OCI-LY7 (cell line): ENCODE data around the gene AP4B1. TPM values are rescaled to one million over a fixed set of nuclear protein-coding genes. Genes with fewer than 3 reads are reported as not detected.

ENCODE experiments used
- BruUV-seq: library from RNA; stranded (reverse); fragments of 400-500 nt; replicated peaks from 2 replicates; lab custom pipeline; 2021; lab: Mats Ljungman, UMichigan
- CTCF ChIA-PET: fragments of 300-600 bp; sonication (Branson Sonifier 250); formaldehyde crosslinking; loops from one replicate; lab custom pipeline; 2022; ENCODE audit warnings: antibody characterized with exemption; ENCODE audit not compliant: unreplicated experiment; lab: Charles Lee
- POLR2A ChIA-PET: fragments of 300-600 bp; sonication (Branson Sonifier 250); formaldehyde crosslinking; loops from one replicate; lab custom pipeline; 2022; ENCODE audit warnings: antibody characterized with exemption; lab: Charles Lee
- DNase-seq: peaks from one replicate; pipeline ENCODE4 v3.0.0-alpha.2; 2015; ENCODE audit warnings: low spot score
- H2AFZ ChIP-seq: fragments of 200-600 bp; sonication (generic), shearing (Covaris generic); 2 replicates; pipeline ENCODE4 v1.6.1; 2014; ENCODE audit warnings: mild to moderate bottlenecking, antibody characterized with exemption, low read length, moderate library complexity
- H3K27ac ChIP-seq: fragments of 200-600 bp; sonication (generic); 2 replicates; pipeline ENCODE4 v1.5.1; 2014; ENCODE audit warnings: mixed run types, low read depth, mild to moderate bottlenecking, moderate library complexity, low read length, inconsistent platforms; ENCODE audit not compliant: poor library complexity, severe bottlenecking
- H3K36me3 ChIP-seq: fragments of 200-600 bp; sonication (generic); 2 replicates; pipeline ENCODE4 v1.6.1; 2014; ENCODE audit warnings: mild to moderate bottlenecking, antibody characterized with exemption, low read length, moderate library complexity, mixed read lengths; ENCODE audit not compliant: insufficient read depth
- H3K4me1 ChIP-seq: fragments of 200-600 bp; sonication (generic); 2 replicates; pipeline ENCODE4 v1.5.1; 2014; ENCODE audit warnings: mild to moderate bottlenecking, low read length; ENCODE audit not compliant: insufficient read depth, poor library complexity, severe bottlenecking
- H3K4me2 ChIP-seq: fragments of 200-600 bp; sonication (generic); 2 replicates; pipeline ENCODE4 v1.6.1; 2014; ENCODE audit warnings: mild to moderate bottlenecking, low read length
- H3K4me3 ChIP-seq: fragments of 200-600 bp; sonication (generic); 2 replicates; pipeline ENCODE4 v1.5.1; 2014; ENCODE audit warnings: mild to moderate bottlenecking, low read depth, low read length; ENCODE audit not compliant: poor library complexity, severe bottlenecking
- H3K79me2 ChIP-seq: fragments of 200-600 bp; sonication (generic); 2 replicates; pipeline ENCODE4 v1.6.1; 2016; ENCODE audit warnings: low read depth, mild to moderate bottlenecking, low read length, moderate library complexity, mixed read lengths; ENCODE audit not compliant: insufficient read depth
- H3K9me2 ChIP-seq: fragments of 200-600 bp; sonication (generic); 2 replicates; pipeline ENCODE4 v1.6.1; 2016; ENCODE audit warnings: mild to moderate bottlenecking, low read length, mixed read lengths; ENCODE audit not compliant: insufficient read depth
- H3K9me3 ChIP-seq: fragments of 200-600 bp; sonication (generic); 2 replicates; pipeline ENCODE4 v1.6.1; 2014; ENCODE audit warnings: mild to moderate bottlenecking, mixed run types, low read length, mixed read lengths
- H4K20me1 ChIP-seq: fragments of 200-600 bp; sonication (generic); 2 replicates; pipeline ENCODE4 v1.6.1; 2014; ENCODE audit warnings: mild to moderate bottlenecking, antibody characterized with exemption, low read length, moderate library complexity, mixed read lengths; ENCODE audit not compliant: insufficient read depth
- EZH2phosphoT487 ChIP-seq: fragments of 200-600 bp; sonication (generic); IDR thresholded peaks from 2 replicates; pipeline ENCODE4 v1.6.1; 2018; ENCODE audit warnings: low read depth, borderline replicate concordance, mild to moderate bottlenecking, mixed run types, antibody characterized with exemption, low read length, moderate library complexity, mixed read lengths
- intact Hi-C: fragments of 100-400 bp; cut with micrococcal nuclease; formaldehyde crosslinking; loops from one replicate; pipeline ENCODE4 v1.10.0; 2022; ENCODE audit not compliant: unreplicated experiment
- total RNA-seq, 2 experiments: library from RNA; depleted of rRNA in 1 of 2; stranded (reverse); fragments of >200 nt in 1 of 2; shearing (Covaris generic) in 1 of 2; gene quantifications; 2 replicates each; pipeline ENCODE4 v1.2.3, GENCODE V29; 2014 to 2022
- TF ChIP-seq, protein P1 (sequence below): fragments of 200-600 bp; sonication (generic); conservative IDR thresholded peaks from 2 replicates; pipeline ENCODE4 v1.5.1; 2014; ENCODE audit warnings: mild to moderate bottlenecking, antibody characterized with exemption, low read length, moderate library complexity, mixed read lengths

Gene AP4B1
- total RNA-seq, 2 experiments from 2014 or later: 40.5 to 45.3 TPM

DNA sequence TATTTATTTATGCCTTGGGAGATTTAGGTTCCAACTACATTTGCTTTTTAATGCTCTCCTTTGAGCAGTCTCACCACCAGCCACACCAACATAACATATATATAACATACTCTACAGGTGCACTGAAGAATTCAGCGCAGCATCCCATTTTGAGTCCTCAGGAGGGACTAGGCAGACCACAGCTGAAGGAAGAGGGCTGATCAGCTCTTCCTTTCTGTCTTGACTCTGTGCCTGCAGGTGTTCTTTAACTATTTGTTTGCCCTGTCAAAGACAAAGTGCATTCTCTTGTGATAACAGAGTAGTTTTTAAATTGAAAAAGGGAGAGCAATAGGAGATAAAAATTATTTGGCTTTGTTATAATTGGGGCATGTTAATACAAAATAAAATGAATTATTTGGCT is 41.5 kb upstream of the AP4B1 start:
- Histone ChIP-seq H3K79me2 (peaks cover 96% of the 10 kb centered on the region), H3K4me2 (peak overlapping the region; percentile 69), H3K36me3 (peaks cover 51% of the 10 kb centered on the region), H2AFZ (no peak overlapping the region), H3K4me1 (peaks cover 65% of the 10 kb centered on the region), H3K27ac (peak overlapping the region; percentile 88), H3K9me3 (peaks cover 21% of the 10 kb centered on the region; the same call in 1 of the 2 replicates), H4K20me1 (no peaks in the 10 kb centered on the region), H3K9me2 (no peaks in the 10 kb centered on the region), H3K4me3 (peak overlapping the region; percentile 50)
- BruUV-seq: no TSS peak
- peak; percentile 89 for DNase-seq
- CTCF ChIA-PET: interaction anchor here (1.2 kb wide), 1 partner anchor 76 kb away, joined by 3 read pairs; no protein-coding TSS in a partner anchor
- TF ChIP-seq, protein P1, sequence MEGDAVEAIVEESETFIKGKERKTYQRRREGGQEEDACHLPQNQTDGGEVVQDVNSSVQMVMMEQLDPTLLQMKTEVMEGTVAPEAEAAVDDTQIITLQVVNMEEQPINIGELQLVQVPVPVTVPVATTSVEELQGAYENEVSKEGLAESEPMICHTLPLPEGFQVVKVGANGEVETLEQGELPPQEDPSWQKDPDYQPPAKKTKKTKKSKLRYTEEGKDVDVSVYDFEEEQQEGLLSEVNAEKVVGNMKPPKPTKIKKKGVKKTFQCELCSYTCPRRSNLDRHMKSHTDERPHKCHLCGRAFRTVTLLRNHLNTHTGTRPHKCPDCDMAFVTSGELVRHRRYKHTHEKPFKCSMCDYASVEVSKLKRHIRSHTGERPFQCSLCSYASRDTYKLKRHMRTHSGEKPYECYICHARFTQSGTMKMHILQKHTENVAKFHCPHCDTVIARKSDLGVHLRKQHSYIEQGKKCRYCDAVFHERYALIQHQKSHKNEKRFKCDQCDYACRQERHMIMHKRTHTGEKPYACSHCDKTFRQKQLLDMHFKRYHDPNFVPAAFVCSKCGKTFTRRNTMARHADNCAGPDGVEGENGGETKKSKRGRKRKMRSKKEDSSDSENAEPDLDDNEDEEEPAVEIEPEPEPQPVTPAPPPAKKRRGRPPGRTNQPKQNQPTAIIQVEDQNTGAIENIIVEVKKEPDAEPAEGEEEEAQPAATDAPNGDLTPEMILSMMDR: no peak
- no peak for TF ChIP-seq EZH2phosphoT487
- intact Hi-C loops: loop anchor here (1.0 to 10.0 kb wide), 4 partner anchors 16 to 991 kb away; partner anchors contain the start of genes CSDE1, RSBN1 and SLC16A1
- POLR2A ChIA-PET: interaction anchor here (0.5 to 3.2 kb wide), 19 partner anchors 9 to 566 kb away, joined by 3 to 29 read pairs (median 4); partner anchors contain the start of genes DCLRE1B, HIPK1 and PHTF1

DNA sequence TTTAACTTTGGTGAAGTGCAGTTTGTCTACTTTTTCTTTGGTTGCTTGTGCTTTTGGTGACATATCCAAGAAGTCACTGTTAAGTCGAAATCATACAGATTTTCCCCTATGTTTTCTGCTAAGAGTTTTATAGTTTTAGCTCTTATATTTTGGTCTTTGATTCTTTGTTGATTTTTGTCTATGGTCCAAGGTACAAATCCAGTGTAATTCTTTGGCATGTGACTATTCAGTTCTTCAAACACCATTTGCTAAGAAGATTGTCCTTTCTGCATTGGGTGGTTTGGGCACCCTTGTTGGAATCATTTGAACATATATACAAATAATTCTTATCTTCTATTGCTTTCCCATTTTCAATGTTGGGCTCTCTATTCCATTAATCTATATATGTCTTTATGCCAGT is 40.7 kb upstream of the AP4B1 start:
- no peak for DNase-seq
- Histone ChIP-seq H2AFZ (no peak overlapping the region), H3K9me3 (peaks cover 21% of the 10 kb centered on the region; the same call in 1 of the 2 replicates), H3K79me2 (peaks cover 96% of the 10 kb centered on the region), H3K36me3 (peaks cover 50% of the 10 kb centered on the region), H3K4me2 (peak overlapping the region; percentile 69), H4K20me1 (no peaks in the 10 kb centered on the region), H3K27ac (peak overlapping the region; percentile 88), H3K9me2 (no peaks in the 10 kb centered on the region), H3K4me3 (peak overlapping the region; percentile 50), H3K4me1 (peaks cover 72% of the 10 kb centered on the region)
- ChIA-PET CTCF (no interaction called here), POLR2A (interaction anchor here (1.0 to 3.2 kb wide), 5 partner anchors 12 to 39 kb away, joined by 3 to 29 read pairs (median 12); partner anchors contain the start of gene HIPK1)
- intact Hi-C loops: loop anchor here (10.0 kb wide), 2 partner anchors 809 to 991 kb away; partner anchors contain the start of genes CSDE1 and SLC16A1
- TF ChIP-seq, protein P1: no peak
- TF ChIP-seq EZH2phosphoT487: no peak
- BruUV-seq: no TSS peak
